Mucosa of gallbladder (tissue), 1 donor: ENCODE data around the gene UXT. TPM values are rescaled to one million over a fixed set of nuclear protein-coding genes. Genes with fewer than 3 reads are reported as not detected.
"Not testable (repeated sequence)": the region's sequence is repeated elsewhere in the genome, so short reads cannot be mapped to it uniquely, and the experiment has no call there.

Experiments
- DNase-seq: peaks from one replicate; pipeline ENCODE4 v3.0.0-alpha.2; 2020; ENCODE audit warnings: low spot score
- total RNA-seq: library from RNA; stranded (reverse); gene quantifications from one replicate; pipeline ENCODE4 v1.2.1, GENCODE V29; 2021
- donor health status: DM: no; HTN: no; CAD: no.

UXT gene
- total RNA-seq, 1 donor from 2014 or later: 81.8 TPM

- DNase-seq: no peak
Measured at GRCh38 chrX:47618923-47619485, 40.0 kb downstream of the UXT start.

- DNase-seq: no peak
Measured at GRCh38 chrX:47614618-47615017, 44.4 kb downstream of the UXT start.

DNA sequence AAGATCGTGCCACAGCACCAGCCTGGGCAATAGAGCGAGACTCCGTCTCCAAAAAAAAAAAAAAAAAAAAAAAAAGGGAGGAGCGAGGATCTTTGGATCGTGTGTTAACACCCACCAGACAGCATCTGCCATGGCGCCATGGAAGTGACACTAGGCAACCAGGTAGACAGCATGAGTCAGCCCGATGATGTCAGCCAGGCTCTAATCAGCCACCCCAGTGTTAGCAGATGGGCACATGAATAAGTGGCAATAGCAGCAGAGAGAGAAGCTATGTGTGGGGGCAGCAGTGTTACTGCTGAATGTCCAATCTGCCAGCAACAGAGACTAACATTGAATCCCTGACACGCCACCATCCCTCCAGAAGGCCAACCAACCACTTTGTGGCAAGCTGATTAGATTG, 45.9 kb downstream of the UXT start:
- no peak for DNase-seq

GRCh38 chrX:47612418-47612817, 46.6 kb downstream of the UXT start:
- DNase-seq: no peak

GRCh38 chrX:47611926-47612325, 47.1 kb downstream of the UXT start:
- DNase-seq: no peak

DNA sequence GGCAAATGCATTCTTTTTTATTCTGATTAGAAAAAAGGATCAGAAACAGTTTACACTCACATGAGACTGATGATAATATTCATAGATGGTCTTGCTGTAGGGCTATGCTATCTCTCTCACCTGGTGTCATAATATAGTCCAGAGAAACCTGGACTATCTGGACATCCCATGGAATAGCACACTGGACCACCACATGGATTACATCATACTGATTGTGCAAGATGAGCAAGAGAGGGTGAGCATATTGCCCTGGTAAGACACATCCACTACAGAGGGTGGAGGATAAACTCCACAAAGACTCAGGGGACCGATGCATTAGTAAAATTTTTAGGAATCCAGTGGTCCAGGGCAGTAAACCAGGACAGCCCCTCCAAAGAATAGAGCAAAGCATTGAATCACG, 47.5 kb downstream of the UXT start:
- DNase-seq: no peak

- DNase-seq: no peak
Measured at GRCh38 chrX:47610511-47610910, 48.5 kb downstream of the UXT start.

- DNase-seq: no peak
Measured at GRCh38 chrX:47608130-47608810, 50.7 kb downstream of the UXT start.

GRCh38 chrX:47607091-47607490, 51.9 kb downstream of the UXT start:
- no peak for DNase-seq

GRCh38 chrX:47605024-47605423, 54.0 kb downstream of the UXT start:
- no peak for DNase-seq

GRCh38 chrX:47603125-47603524, 55.9 kb downstream of the UXT start:
- not testable (repeated sequence) for DNase-seq

Other genes with a start within 250 kb of the UXT start
- 11.1 TPM for gene ZNF41, start 176.0 kb downstream of the UXT start, total RNA-seq
- 96.5 TPM for gene ARAF, start 98.0 kb downstream of the UXT start, total RNA-seq
- gene TIMP1, start 76.7 kb downstream of the UXT start, total RNA-seq: 574 TPM
- gene SYN1, start 39.3 kb downstream of the UXT start, total RNA-seq: 0.55 TPM
- gene CFP, start 29.2 kb downstream of the UXT start, total RNA-seq: 2.4 TPM
- gene ELK1, start 8.6 kb downstream of the UXT start, total RNA-seq: 28.7 TPM
- 10.4 TPM for gene ZNF81, start 177.7 kb upstream of the UXT start, total RNA-seq